Mesothelial cell of epicardium (in vitro differentiated cells): ENCODE measurements around the gene SLAMF7. TPM values are rescaled to one million over a fixed set of nuclear protein-coding genes. Genes with fewer than 3 reads are reported as not detected.
"Not testable (repeated sequence)": the region's sequence is repeated elsewhere in the genome, so short reads cannot be mapped to it uniquely, and the experiment has no call there.

Experiments used
- DNase-seq, 2 experiments: peaks; one replicate each; pipeline ENCODE4 v3.0.0; 2021; ENCODE audit warnings: low spot score in 2 of 2; ENCODE audit not compliant: unreplicated experiment in 2 of 2
- H3K27ac Mint-ChIP-seq: 2 replicates; pipeline ENCODE4 v1.8.0; 2021; ENCODE audit warnings: mixed read lengths
- H3K27me3 Mint-ChIP-seq: 2 replicates; pipeline ENCODE4 v1.8.0; 2021; ENCODE audit warnings: low read depth, mixed read lengths
- H3K36me3 Mint-ChIP-seq: 2 replicates; pipeline ENCODE4 v1.8.0; 2021; ENCODE audit warnings: mixed read lengths
- H3K4me1 Mint-ChIP-seq: 2 replicates; pipeline ENCODE4 v1.8.0; 2021; ENCODE audit warnings: mixed read lengths
- H3K4me3 Mint-ChIP-seq: 2 replicates; pipeline ENCODE4 v1.8.0; 2021; ENCODE audit warnings: mild to moderate bottlenecking, moderate library complexity, mixed read lengths
- H3K9me3 Mint-ChIP-seq: 2 replicates; pipeline ENCODE4 v1.8.0; 2021; ENCODE audit warnings: mixed read lengths
- CTCF ChIP-seq: fragments of 200-600 bp; sonication (generic); IDR thresholded peaks from one replicate; pipeline ENCODE4 v1.5.0; 2021; ENCODE audit warnings: antibody characterized with exemption; ENCODE audit not compliant: unreplicated experiment
- total RNA-seq: library from RNA; stranded (reverse); gene quantifications from 3 replicates; pipeline ENCODE4 v1.2.1, GENCODE V29; 2021

Gene SLAMF7
- not detected in 3 replicates for total RNA-seq

- Mint-ChIP-seq H3K4me1 (no peaks in the 10 kb centered on the region), H3K27me3 (no peaks in the 10 kb centered on the region), H3K36me3 (no peaks in the 10 kb centered on the region), H3K27ac (no peak within 1 kb of the TSS), H3K9me3 (peaks cover 21% of the 10 kb centered on the region), H3K4me3 (no peak within 1 kb of the TSS)
- no peak for TF ChIP-seq CTCF
- DNase-seq = no peak
These were observed at the start of gene SLAMF7 for GRCh38 chr1:160739098-160739511. Gene SLAMF7, plus strand, starts transcription at chr1:160739247. Its CDS starts 55 bp downstream, at chr1:160739302.

GRCh38 chr1:160692390-160692789 lies 46.7 kb upstream of the SLAMF7 start:
- H3K4me1 Mint-ChIP-seq, DNase-seq, H3K4me3 Mint-ChIP-seq, H3K9me3 Mint-ChIP-seq, H3K36me3 Mint-ChIP-seq, H3K27ac Mint-ChIP-seq, H3K27me3 Mint-ChIP-seq: not testable (repeated sequence)

GRCh38 chr1:160702100-160702499 lies 36.9 kb upstream of the SLAMF7 start:
- Mint-ChIP-seq H3K36me3 (no peaks in the 10 kb centered on the region), H3K27me3 (no peaks in the 10 kb centered on the region), H3K27ac (no peak overlapping the region), H3K4me1 (peaks cover 7% of the 10 kb centered on the region), H3K4me3 (no peak overlapping the region), H3K9me3 (no peaks in the 10 kb centered on the region)
- TF ChIP-seq CTCF = no peak
- no peak for DNase-seq

- Mint-ChIP-seq H3K9me3 (no peaks in the 10 kb centered on the region), H3K36me3 (no peaks in the 10 kb centered on the region), H3K27me3 (no peaks in the 10 kb centered on the region), H3K4me3 (no peak overlapping the region), H3K4me1 (peaks cover 5% of the 10 kb centered on the region), H3K27ac (no peak overlapping the region)
- TF ChIP-seq CTCF = no peak
- DNase-seq = no peak
These were observed 34.8 kb upstream of the SLAMF7 start for GRCh38 chr1:160704250-160704649.

GRCh38 chr1:160705212-160705621 lies 33.8 kb upstream of the SLAMF7 start:
- DNase-seq, H3K4me1 Mint-ChIP-seq, H3K36me3 Mint-ChIP-seq, H3K4me3 Mint-ChIP-seq, H3K27me3 Mint-ChIP-seq, H3K27ac Mint-ChIP-seq, H3K9me3 Mint-ChIP-seq: not testable (repeated sequence)

- TF ChIP-seq CTCF = no peak
- Mint-ChIP-seq H3K4me1 (peaks cover 1% of the 10 kb centered on the region), H3K36me3 (no peaks in the 10 kb centered on the region), H3K9me3 (no peaks in the 10 kb centered on the region), H3K27me3 (no peaks in the 10 kb centered on the region), H3K4me3 (no peak overlapping the region), H3K27ac (no peak overlapping the region)
- DNase-seq = no peak
These were observed 33.3 kb upstream of the SLAMF7 start for GRCh38 chr1:160705742-160706141.
